Activated CD4-positive, alpha-beta T cell treated with anti-CD3 and anti-CD28 coated beads, Interleukin-2, amount 50 U/mL, for 16 hours (primary cell): ENCODE measurements around the gene TRIM77.
"Not testable (repeated sequence)": the region's sequence is repeated elsewhere in the genome, so short reads cannot be mapped to it uniquely, and the experiment has no call there.

Experiments
- DNase-seq: peaks from one replicate; pipeline ENCODE4 v3.0.0-alpha.2; 2020

Gene TRIM77, protein sequence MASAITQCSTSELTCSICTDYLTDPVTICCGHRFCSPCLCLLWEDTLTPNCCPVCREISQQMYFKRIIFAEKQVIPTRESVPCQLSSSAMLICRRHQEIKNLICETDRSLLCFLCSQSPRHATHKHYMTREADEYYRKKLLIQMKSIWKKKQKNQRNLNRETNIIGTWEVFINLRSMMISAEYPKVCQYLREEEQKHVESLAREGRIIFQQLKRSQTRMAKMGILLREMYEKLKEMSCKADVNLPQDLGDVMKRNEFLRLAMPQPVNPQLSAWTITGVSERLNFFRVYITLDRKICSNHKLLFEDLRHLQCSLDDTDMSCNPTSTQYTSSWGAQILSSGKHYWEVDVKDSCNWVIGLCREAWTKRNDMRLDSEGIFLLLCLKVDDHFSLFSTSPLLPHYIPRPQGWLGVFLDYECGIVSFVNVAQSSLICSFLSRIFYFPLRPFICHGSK

DNA sequence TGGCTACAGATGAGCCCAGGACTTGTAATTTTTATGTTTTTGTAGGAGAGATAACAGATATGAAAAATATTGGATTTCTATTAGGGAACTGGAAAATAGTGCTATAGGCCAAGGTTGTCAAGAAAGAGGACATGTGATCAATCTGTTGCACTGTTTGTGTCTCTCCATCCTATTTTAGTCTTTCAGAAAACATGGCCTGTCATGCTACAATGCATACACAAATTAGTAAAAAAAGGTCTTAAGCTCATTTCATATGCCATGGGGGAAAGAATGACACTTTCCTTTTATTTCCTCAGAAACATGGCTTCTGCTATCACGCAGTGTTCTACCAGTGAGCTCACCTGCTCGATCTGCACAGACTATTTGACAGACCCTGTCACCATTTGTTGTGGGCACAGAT lies at the start of gene TRIM77:
TRIM77 (plus strand) TSS at position 301 of the 400 bp plus-strand sequence; CDS start at position 301, 0 bp downstream.
- not testable (repeated sequence) for DNase-seq

DNA sequence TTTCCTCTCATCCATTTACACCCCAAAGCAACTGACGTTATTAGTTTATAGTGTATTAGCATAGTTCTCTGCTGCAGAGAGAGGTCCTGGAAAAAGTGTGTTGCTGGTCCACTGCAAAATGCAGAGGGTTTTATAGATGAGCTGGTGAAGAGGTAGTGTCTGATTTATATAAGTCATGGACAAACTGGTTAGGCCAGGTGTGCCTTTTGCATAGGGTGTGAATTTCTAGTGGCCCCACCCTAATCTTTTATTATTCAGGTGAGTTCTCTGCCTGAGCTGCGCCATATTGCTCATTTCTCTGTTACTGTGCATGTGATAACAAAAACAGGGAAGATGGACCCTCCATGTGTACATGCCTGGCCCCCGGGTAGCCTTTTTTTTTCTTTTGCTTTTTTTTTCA lies 43.1 kb upstream of the TRIM77 start:
- no peak for DNase-seq

DNA sequence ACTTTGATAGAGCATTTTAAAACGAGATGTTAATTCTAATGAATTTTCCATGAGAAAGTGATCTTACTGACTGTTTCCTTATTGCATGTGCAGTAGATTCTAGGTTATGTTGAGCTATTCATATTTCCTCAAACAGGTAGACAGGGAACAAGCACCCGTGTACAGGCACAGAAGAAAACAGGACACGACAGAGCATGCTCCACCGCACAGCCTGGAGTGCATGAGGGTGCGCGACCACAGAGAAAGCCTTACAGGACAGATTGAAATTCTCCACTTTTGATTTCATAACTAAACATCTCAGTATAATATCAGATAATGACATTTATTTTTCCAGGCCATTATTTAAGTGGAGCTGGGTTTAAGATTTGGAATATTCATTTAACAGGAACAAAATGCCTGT lies 41.9 kb upstream of the TRIM77 start:
- not testable (repeated sequence) for DNase-seq

DNA sequence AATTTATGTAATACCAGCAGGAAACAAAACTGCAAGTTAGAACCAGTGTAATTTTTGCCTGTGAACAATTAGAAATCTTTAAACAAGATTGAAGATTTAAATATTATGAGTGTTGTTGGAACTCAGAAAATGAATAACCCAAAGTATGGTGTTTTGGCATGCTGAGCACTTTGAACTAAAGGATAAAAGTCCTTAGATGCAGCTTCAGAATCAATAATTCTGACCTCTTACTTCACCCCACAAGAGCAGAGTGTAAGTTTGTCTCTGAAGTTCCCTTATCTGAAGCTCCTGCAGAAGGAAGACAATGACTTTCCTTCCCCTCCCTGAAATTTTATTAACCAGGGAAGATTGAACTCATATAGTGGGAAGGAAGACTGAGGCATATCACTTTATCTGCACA lies 40.5 kb upstream of the TRIM77 start:
- DNase-seq = not testable (repeated sequence)

DNA sequence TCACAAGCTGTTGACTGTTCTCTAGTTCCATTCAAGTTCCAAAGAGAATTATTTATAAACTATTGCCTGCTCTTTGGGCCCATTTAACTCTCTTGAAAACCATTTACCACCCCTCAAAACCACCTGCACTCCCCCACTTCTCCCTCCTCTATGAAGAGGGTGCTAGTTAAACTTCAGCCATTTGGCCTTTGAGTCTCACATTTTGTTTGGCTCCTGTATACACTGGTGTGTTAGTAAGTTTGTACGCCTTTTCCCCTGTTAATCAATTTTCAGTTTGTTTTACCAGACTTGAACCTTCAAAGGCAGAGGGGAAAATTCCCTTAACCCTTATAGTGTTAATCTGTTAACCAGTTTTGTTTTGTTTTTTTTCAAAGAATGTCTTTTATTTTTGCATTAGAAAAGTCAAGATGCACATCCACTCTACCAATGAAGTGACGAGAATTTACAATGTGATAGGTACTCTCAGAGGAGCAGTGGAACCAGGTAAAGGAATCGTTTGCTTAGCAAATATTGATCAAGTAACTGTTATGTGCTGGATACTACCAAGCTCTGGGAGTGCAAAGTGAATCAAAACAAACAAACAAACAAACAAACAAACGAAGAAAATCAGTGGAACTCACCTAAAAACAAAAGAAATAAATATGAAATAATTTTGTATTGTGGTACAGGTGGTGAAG lies 40.0 kb upstream of the TRIM77 start:
- not testable (repeated sequence) for DNase-seq

DNA sequence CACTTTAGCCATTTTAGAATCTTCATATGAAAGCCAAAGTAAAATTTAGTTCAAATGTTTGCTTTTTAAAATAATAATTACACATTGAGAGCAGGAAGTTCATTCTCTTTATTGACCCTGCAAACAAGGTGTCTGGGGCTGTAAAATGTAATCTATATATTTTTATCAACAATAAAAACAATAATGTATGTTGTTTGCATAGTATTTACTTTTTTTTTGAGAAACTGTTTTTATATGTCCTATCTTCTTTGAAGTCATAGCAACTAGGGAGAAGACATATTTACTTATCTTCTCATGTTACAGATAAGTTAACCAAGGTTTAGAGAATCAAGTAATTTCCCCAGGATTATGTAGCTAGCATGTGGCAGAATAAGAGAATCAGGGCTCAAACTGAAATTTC lies 37.6 kb upstream of the TRIM77 start:
- not testable (repeated sequence) for DNase-seq

DNA sequence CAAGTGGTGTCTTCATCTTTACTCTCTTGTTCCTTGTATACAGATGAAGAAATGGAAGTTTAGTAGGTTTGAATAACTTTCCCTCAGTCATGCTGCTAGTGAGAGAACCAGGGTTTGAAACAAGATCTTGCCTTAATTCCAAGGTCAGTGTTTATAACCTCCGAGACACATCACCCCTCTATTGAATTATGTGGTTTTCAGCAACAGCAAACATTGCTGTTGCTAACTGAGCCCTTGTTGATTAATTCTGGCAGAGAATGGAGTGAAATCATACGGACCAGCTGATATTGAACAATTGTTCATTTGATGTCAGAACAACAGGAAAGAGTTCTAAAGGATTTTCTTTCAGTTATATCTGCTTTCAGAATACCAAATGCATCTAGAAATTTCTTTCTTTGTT lies 36.7 kb upstream of the TRIM77 start:
- not testable (repeated sequence) for DNase-seq

DNA sequence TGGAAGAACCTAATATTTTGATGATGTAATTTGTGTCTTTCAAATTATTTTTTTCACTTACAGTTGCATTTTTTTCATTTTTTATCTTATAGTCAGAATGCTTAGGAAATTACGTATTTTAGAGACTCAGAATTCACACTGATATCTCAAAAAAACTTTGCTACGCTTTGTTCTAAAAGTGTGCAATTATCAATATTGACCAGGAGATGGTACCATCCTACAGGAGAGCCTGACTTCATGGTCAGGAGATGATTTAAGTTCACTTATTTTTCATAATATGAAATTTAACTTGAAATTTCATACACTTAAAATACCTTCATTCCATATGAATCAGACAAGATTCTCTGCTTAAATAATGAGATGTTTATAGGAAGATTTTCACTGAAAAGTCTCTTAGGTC lies 34.7 kb upstream of the TRIM77 start:
- not testable (repeated sequence) for DNase-seq

DNA sequence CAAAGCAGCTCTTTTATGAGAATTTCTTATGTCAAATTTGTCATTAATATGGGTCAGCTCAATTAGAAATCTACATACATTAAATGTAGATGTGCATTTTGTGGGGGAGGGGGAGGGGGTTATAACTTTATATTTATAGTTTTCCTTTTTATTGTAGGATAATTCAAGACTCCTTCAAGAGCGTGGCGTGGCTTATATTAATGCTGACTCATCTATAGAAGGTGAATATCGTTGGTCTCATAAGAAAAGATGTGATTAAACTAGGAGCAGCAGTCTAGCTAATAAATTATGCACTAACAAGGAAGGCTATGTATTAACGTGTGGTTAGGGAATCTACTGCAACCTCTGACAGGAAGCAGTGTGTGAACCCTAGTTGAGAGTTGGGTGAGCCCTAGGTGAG lies 34.2 kb upstream of the TRIM77 start:
- DNase-seq = not testable (repeated sequence)

DNA sequence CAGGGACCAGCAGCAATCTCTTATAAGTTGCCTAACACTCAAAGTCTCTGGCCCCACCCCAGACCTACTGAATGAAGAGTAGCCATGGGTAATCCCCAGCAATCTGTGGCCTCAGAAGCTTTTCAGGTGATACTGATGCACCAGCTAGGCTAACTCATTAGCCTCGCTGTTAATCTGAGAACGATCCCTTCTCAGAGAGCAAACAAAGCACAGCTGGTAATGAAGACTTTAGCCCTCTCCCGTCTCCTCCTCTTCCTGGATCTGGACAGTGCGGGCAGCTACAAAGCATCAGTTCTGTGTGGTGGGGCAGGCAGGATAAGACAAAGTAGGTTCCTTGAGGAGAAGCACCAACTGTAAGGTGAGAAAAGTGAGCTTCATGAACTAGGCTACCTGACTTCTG lies 3.0 kb upstream of the TRIM77 start:
- DNase-seq = not testable (repeated sequence)

DNA sequence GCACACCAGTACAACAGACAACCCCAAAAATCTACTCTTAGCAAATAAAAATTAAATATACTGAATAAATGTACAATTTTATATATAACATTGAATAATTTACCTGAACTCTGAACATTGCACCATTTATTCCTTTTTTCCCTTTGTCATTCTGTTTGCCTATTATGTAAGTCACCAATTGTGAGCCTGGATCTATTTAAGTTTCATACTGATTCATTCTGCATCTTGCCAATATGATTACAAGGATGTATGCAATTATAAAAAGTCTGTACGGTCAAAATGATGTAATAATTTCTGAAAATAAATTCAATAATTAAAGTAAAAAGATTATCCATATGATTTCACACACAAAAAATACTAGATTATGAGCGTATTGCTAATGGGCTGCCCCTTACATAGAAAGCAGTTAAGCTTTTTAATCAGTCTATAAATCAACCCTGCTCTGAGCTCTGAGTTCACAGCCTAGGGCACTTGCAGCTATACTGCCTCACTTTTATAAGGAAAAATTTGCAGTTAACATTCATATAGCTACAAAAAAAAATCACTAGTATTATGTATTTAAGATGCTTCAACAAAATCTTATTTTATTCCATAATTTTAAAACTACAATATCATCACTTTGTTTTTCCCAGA lies 14.9 kb downstream of the TRIM77 start:
- DNase-seq = not testable (repeated sequence)

DNA sequence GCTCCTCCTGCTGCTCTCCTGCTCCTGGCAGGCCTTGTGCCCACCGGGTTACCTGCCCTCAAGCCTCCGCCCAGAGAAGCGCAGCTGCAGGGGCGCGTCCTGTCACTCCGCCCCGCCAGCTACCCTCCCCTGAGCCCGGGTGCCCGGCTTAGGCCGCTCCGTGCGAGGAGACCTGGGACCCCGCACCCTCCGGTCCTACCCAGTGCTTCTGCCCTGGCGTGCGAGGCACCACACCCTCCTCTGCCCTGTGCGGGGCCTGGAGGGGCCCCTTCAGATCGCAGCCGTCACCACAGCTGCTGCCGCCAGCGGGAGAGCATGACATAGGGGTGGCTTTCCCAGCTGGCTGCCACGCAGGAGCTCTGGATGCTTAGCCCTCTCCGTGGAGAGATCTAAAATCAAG lies 20.1 kb downstream of the TRIM77 start:
- not testable (repeated sequence) for DNase-seq

DNA sequence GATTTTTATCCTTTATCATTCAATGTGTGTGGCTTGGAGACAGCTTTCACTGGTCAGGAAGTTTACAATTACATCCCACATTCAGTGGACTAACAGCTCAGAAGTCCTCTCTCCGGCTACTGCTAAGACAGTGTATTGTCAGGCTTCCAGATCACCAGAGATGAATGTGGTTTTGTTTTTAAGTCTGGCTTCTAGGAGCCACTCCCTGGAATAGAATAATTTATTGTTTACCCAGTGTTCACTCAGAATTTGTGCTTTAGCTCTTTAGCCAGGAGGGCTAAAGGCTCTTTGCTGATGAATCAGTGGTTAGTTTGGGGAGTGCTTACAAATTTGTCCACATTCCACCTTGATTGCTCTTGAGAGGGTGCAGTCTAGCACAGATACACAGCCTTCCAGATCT lies 26.5 kb downstream of the TRIM77 start:
- DNase-seq = no peak

DNA sequence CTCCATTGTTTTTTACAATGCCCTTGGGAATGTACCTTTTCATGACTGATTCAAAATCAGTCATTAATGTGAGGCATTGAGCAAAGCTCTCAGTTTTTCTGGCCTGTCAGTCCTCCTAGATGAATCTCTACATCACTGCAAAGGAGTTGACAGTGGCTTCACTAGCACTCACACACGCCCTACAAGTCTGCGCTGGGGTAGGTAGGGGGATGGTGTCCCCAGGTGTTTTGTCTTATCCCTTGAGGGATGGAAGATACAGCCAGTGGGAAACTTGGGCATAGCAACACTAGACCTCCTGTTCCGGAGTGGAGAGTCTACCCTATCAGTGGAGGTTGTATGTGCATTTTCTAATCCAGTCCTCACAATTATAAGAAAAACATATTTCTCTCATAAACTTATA lies 27.0 kb downstream of the TRIM77 start:
- DNase-seq = no peak

DNA sequence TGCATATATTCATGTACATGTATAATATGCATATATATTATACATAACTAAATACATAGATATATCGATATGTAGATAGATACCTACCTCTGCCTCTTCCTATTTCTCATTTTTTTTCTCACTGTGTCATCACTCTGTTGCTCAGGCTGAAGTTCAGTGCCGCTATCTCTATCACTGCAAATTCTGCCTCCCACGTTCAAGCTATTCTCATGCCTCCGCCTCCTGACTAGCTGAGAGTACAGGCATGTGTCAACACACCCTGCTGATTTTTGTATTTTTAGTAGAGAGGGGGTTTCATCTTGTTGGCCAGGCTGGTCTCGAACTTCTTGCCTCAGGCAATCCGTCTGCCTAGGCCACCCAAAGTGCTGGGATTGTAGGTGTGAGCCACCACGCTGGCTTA lies 31.3 kb downstream of the TRIM77 start:
- DNase-seq = not testable (repeated sequence)

DNA sequence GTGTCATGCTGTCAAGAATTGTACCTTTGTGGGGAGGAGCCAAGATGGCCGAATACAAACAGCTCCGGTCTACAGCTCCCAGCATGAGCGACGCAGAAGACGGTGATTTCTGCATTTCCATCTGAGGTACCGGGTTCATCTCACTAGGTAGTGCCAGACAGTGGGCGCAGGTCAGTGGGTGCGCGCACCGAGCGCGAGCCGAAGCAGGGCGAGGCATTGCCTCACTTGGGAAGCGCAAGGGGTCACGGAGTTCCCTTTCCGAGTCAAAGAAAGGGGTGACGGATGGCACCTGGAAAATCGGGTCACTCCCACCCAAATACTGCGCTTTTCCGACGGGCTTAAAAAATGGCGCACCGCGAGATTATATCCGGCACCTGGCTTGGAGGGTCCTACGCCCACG lies 34.1 kb downstream of the TRIM77 start:
- DNase-seq = not testable (repeated sequence)

DNA sequence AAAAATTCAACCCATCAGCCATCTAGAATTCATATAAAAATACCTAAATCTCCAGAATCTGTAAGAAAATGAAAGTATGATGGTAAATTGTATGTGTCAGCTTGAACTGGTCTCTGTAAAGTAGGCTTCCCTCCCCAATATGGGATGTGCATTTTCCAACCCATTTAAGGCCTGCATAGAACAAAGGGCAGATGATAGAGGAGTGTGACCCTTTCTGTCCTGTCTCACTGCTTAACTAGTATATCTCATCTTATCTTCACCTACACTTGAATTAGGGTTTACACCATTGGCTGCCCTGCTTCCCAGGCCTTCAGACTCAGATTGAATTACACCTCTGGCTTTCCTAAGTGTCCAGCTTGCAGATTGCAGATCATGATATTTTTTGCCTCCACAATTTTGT lies 40.7 kb downstream of the TRIM77 start:
- DNase-seq = not testable (repeated sequence)
